HepG2 (cell line): ENCODE results near the gene TAF5. TPM values are rescaled to one million over a fixed set of nuclear protein-coding genes. Genes with fewer than 3 reads are reported as not detected.
A peak's percentile ranks its signal among the peaks of the same experiment; 100 is the strongest.

Experiments used
- CTCF ChIP-seq: sonication (generic); formaldehyde crosslinking; IDR thresholded peaks from 2 replicates; pipeline ENCODE4 v1.5.0; 2020; ENCODE audit warnings: mild to moderate bottlenecking, missing genetic modification reagents, moderate library complexity
- DBP ChIP-seq: sonication (generic); formaldehyde crosslinking; IDR thresholded peaks from 2 replicates; pipeline ENCODE4 v1.4.0; 2020; ENCODE audit warnings: missing genetic modification reagents; ENCODE audit errors: not compliant biosample characterization
- EED ChIP-seq: sonication (generic); formaldehyde crosslinking; IDR thresholded peaks from 2 replicates; pipeline ENCODE4 v1.5.0; 2020; ENCODE audit warnings: mild to moderate bottlenecking, missing genetic modification reagents
- FLYWCH1 ChIP-seq: sonication (generic); formaldehyde crosslinking; IDR thresholded peaks from 2 replicates; pipeline ENCODE4 v1.8.1; 2023; ENCODE audit warnings: mild to moderate bottlenecking, missing genetic modification reagents
- HDAC6 ChIP-seq: fragments of 200-600 bp; sonication (generic); IDR thresholded peaks from 2 replicates; pipeline ENCODE4 v1.7.0; 2017; ENCODE audit warnings: mild to moderate bottlenecking, antibody characterized with exemption, low read length, low read depth
- MATR3 ChIP-seq: sonication (generic); formaldehyde crosslinking; IDR thresholded peaks from 2 replicates; pipeline ENCODE4 v1.4.0; 2020; ENCODE audit warnings: missing genetic modification reagents
- MNT ChIP-seq: fragments of 450-650 bp; IDR thresholded peaks from 2 replicates; pipeline ENCODE4 v1.6.1; 2016
- RFXANK ChIP-seq: IDR thresholded peaks from 2 replicates; pipeline ENCODE4 v1.6.1; 2016
- SRF ChIP-seq: IDR thresholded peaks from 2 replicates; pipeline ENCODE4 v1.6.1; 2011; ENCODE audit warnings: mild to moderate bottlenecking, low read depth, low read length, moderate library complexity
- ZBTB7B ChIP-seq: sonication (generic); formaldehyde crosslinking; IDR thresholded peaks from 2 replicates; pipeline ENCODE4 v1.4.0; 2020; ENCODE audit warnings: missing genetic modification reagents
- ZC3H4 ChIP-seq: sonication (generic); formaldehyde crosslinking; IDR thresholded peaks from 2 replicates; pipeline ENCODE4 v1.4.0; 2020; ENCODE audit warnings: missing genetic modification reagents, borderline replicate concordance
- ZHX1 ChIP-seq: sonication (generic); formaldehyde crosslinking; IDR thresholded peaks from 2 replicates; pipeline ENCODE4 v1.8.1; 2022; ENCODE audit warnings: low read depth, mild to moderate bottlenecking, missing genetic modification reagents
- ZNF597 ChIP-seq: sonication (generic); formaldehyde crosslinking; IDR thresholded peaks from 2 replicates; pipeline ENCODE4 v1.5.0; 2020; ENCODE audit warnings: missing genetic modification reagents
- ZNF646 ChIP-seq: sonication (generic); formaldehyde crosslinking; IDR thresholded peaks from 2 replicates; pipeline ENCODE4 v1.9.0; 2021; ENCODE audit warnings: mild to moderate bottlenecking, missing genetic modification reagents
- polyA plus RNA-seq, 8 experiments: library from polyadenylated mRNA; depleted of rRNA in 3 of 8; stranded (reverse) in 7 of 8; unstranded in 1 of 8; fragments of >200 nt; fragmentation: Illumina TruSeq in 4 of 8; extraction: Trizol in 4 of 8; gene quantifications; 2 replicates each; pipeline versions ENCODE4 v1.2.1 to v1.2.3, GENCODE V29; 2011 to 2016; ENCODE audit warnings: low read depth in 4 of 8, missing spikeins in 1 of 8, mixed read lengths in 1 of 8; ENCODE audit not compliant: insufficient read depth in 1 of 8
- total RNA-seq, 5 experiments: library from RNA; depleted of rRNA; stranded (reverse); fragments of >200 nt; fragmentation: Illumina TruSeq; extraction: Trizol; gene quantifications; 2 replicates each; pipeline ENCODE4 v1.2.3, GENCODE V29; 2016; ENCODE audit warnings: low read depth in 1 of 5

Gene TAF5
- total and polyA plus RNA-seq, 2 of the 13 experiments (the other 11 are each of a cell fraction or from before 2014, with no cell fraction given), result 3.8 to 8.7 TPM

GRCh38 chr10:103396067-103396788, 28.5 kb downstream of the TAF5 start, which contains the start of the genes ATP5MK and PDCD11 (continued):
- TF ChIP-seq ZNF597 (CRISPR knock-in tag) (no peak), RFXANK (CRISPR knock-in tag) (no peak), ZNF646 (CRISPR knock-in tag) (no peak), HDAC6 (no peak), MATR3 (CRISPR knock-in tag) (no peak), FLYWCH1 (CRISPR knock-in tag) (no peak), DBP (no peak), ZBTB7B (peak; percentile 34; the same call in 1 of the 2 replicates), CTCF (CRISPR knock-in tag) (peak; percentile 60), MNT (peak; percentile 86), ZC3H4 (CRISPR knock-in tag) (no peak), SRF (no peak), ZHX1 (CRISPR knock-in tag) (no peak), EED (CRISPR knock-in tag) (no peak)
